ENCODE results near the gene PEA15.

The PEA15 gene

GRCh38 chr1:160208557-160209320 is 3.6 kb downstream of the PEA15 start:
- no peak for DNase-seq (ENCODE audit: low spot score)

GRCh38 chr1:160209321-160210046 is 4.3 kb downstream of the PEA15 start:
- DNase-seq (ENCODE audit: low spot score) = no peak

- DNase-seq (ENCODE audit: low spot score) = no peak
Measured at GRCh38 chr1:160210561-160210960, 5.4 kb downstream of the PEA15 start.

GRCh38 chr1:160211046-160211790 is 6.0 kb downstream of the PEA15 start:
- DNase-seq (ENCODE audit: low spot score) = no peak

GRCh38 chr1:160214481-160215140 is 9.4 kb downstream of the PEA15 start:
- DNase-seq (ENCODE audit: low spot score) = no peak

- DNase-seq (ENCODE audit: low spot score) = no peak
Measured at GRCh38 chr1:160216301-160216700, 11.1 kb downstream of the PEA15 start.

- no peak for DNase-seq (ENCODE audit: low spot score)
Measured at GRCh38 chr1:160217481-160218051, 12.4 kb downstream of the PEA15 start.

- peak; percentile 68 for DNase-seq (ENCODE audit: low spot score)
Measured at GRCh38 chr1:160219062-160219929, 14.1 kb downstream of the PEA15 start.

- no peak for DNase-seq (ENCODE audit: low spot score)
Measured at GRCh38 chr1:160220301-160220700, 15.1 kb downstream of the PEA15 start.

GRCh38 chr1:160221089-160221488 is 15.9 kb downstream of the PEA15 start:
- DNase-seq (ENCODE audit: low spot score) = no peak

GRCh38 chr1:160222546-160222945 is 17.4 kb downstream of the PEA15 start:
- DNase-seq (ENCODE audit: low spot score) = no peak

- DNase-seq (ENCODE audit: low spot score) = no peak
Measured at GRCh38 chr1:160224606-160225005, 19.4 kb downstream of the PEA15 start.

- DNase-seq (ENCODE audit: low spot score) = no peak
Measured at GRCh38 chr1:160225345-160225744, 20.2 kb downstream of the PEA15 start.

- DNase-seq (ENCODE audit: low spot score) = no peak
Measured at GRCh38 chr1:160226623-160227022, 21.4 kb downstream of the PEA15 start.

GRCh38 chr1:160227034-160227433 is 21.9 kb downstream of the PEA15 start:
- no peak for DNase-seq (ENCODE audit: low spot score)

GRCh38 chr1:160227561-160227960 is 22.4 kb downstream of the PEA15 start:
- DNase-seq (ENCODE audit: low spot score) = no peak

- no peak for DNase-seq (ENCODE audit: low spot score)
Measured at GRCh38 chr1:160228431-160228830, 23.2 kb downstream of the PEA15 start.

GRCh38 chr1:160232911-160233310 is 27.7 kb downstream of the PEA15 start:
- DNase-seq (ENCODE audit: low spot score) = no peak

- no peak for DNase-seq (ENCODE audit: low spot score)
Measured at GRCh38 chr1:160236806-160237205, 31.6 kb downstream of the PEA15 start.

GRCh38 chr1:160237558-160237957 is 32.4 kb downstream of the PEA15 start:
- no peak for DNase-seq (ENCODE audit: low spot score)

- DNase-seq (ENCODE audit: low spot score) = no peak
Measured at GRCh38 chr1:160238408-160238807, 33.2 kb downstream of the PEA15 start.
